ENCODE data around the gene ENTHD1.

Gene ENTHD1

GRCh38 chr22:39724857-39725256, 168.7 kb downstream of the ENTHD1 start:
- CTCF ChIA-PET: no interaction called here
- POLR2A ChIA-PET: no interaction called here

DNA sequence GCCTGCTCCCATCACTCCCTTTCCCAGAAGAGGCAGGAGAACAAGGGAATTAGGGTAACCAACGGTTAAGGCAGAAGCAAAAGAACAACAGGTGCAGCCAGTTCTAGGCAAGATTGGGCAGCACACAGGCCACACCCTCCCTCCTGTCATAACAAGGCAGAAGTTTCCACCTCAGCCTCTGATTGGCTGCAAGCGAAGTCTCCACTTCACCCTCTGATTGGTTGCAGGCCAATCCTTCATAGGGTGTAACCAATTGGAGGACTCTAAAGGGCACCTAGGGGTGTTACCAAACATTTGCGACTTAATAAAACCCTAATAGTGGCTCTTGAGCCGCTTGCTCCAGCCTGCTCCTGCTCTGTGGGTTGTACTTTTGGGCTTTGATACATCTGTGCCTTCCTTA, 169.2 kb downstream of the ENTHD1 start:
- CTCF ChIA-PET: no interaction called here
- no peak for TF ChIP-seq CTBP1 (IDR thresholded peaks at IDR 0.05; ENCODE audit: borderline replicate concordance)
- TF ChIP-seq PKNOX1 (IDR thresholded peaks at IDR 0.05): peak; percentile 93
- POLR2A ChIA-PET: no interaction called here
- no peak for DNase-seq (ENCODE audit: extremely low spot score)

More at GRCh38 chr22:39724857-39725256, 168.7 kb downstream of the ENTHD1 start:
- no peak for DNase-seq (ENCODE audit: extremely low spot score)
- no peak for TF ChIP-seq SUZ12 (IDR thresholded peaks at IDR 0.05)
- TF ChIP-seq PKNOX1 (IDR thresholded peaks at IDR 0.05): no peak
- no peak for TF ChIP-seq FOXA1 (IDR thresholded peaks at IDR 0.05)
- TF ChIP-seq TARDBP (IDR thresholded peaks at IDR 0.05): no peak
- no peak for TF ChIP-seq HDGF (IDR thresholded peaks at IDR 0.05; ENCODE audit: borderline replicate concordance)
- TF ChIP-seq SP1 (IDR thresholded peaks at IDR 0.05): no peak
- TF ChIP-seq ZNF384 (IDR thresholded peaks at IDR 0.05): no peak
- no peak for TF ChIP-seq LEF1 (IDR thresholded peaks at IDR 0.05; ENCODE audit: borderline replicate concordance)
- TF ChIP-seq NFRKB (IDR thresholded peaks at IDR 0.05): no peak
- no peak for TF ChIP-seq ELF4 (IDR thresholded peaks at IDR 0.05)
- TF ChIP-seq ARNT (IDR thresholded peaks at IDR 0.05): no peak
- no peak for TF ChIP-seq CTBP1 (IDR thresholded peaks at IDR 0.05; ENCODE audit: borderline replicate concordance)
- TF ChIP-seq FOXK2 (IDR thresholded peaks at IDR 0.05): no peak
- no peak for TF ChIP-seq BHLHE40 (IDR thresholded peaks at IDR 0.05; ENCODE audit: borderline replicate concordance)
- no peak for TF ChIP-seq FOXM1 (IDR thresholded peaks at IDR 0.05; ENCODE audit: borderline replicate concordance)
- TF ChIP-seq L3MBTL2 (conservative IDR thresholded peaks at IDR 0.05): no peak

GRCh38 chr22:39723899-39724351, 169.6 kb downstream of the ENTHD1 start:
- POLR2A ChIA-PET: no interaction called here
- no peak for DNase-seq (ENCODE audit: extremely low spot score)

GRCh38 chr22:39723463-39723862, 170.1 kb downstream of the ENTHD1 start:
- DNase-seq (ENCODE audit: extremely low spot score): no peak
- TF ChIP-seq ARNT (IDR thresholded peaks at IDR 0.05) (no peak), LEF1 (IDR thresholded peaks at IDR 0.05; ENCODE audit: borderline replicate concordance) (no peak), CTBP1 (IDR thresholded peaks at IDR 0.05; ENCODE audit: borderline replicate concordance) (no peak)
- POLR2A ChIA-PET: no interaction called here
- CTCF ChIA-PET: no interaction called here

More at GRCh38 chr22:39723899-39724351, 169.6 kb downstream of the ENTHD1 start:
- CTCF ChIA-PET: no interaction called here
- TF ChIP-seq NFRKB (IDR thresholded peaks at IDR 0.05) (no peak), HDGF (IDR thresholded peaks at IDR 0.05; ENCODE audit: borderline replicate concordance) (no peak), L3MBTL2 (conservative IDR thresholded peaks at IDR 0.05) (no peak), ARNT (IDR thresholded peaks at IDR 0.05) (no peak), SP1 (IDR thresholded peaks at IDR 0.05) (no peak), CTBP1 (IDR thresholded peaks at IDR 0.05; ENCODE audit: borderline replicate concordance) (no peak), ZNF384 (IDR thresholded peaks at IDR 0.05) (no peak), TARDBP (IDR thresholded peaks at IDR 0.05) (no peak), FOXM1 (IDR thresholded peaks at IDR 0.05; ENCODE audit: borderline replicate concordance) (no peak), PKNOX1 (IDR thresholded peaks at IDR 0.05) (no peak), FOXK2 (IDR thresholded peaks at IDR 0.05) (no peak), ELF4 (IDR thresholded peaks at IDR 0.05) (no peak), SUZ12 (IDR thresholded peaks at IDR 0.05) (no peak), FOXA1 (IDR thresholded peaks at IDR 0.05) (no peak), LEF1 (IDR thresholded peaks at IDR 0.05; ENCODE audit: borderline replicate concordance) (no peak)

DNA sequence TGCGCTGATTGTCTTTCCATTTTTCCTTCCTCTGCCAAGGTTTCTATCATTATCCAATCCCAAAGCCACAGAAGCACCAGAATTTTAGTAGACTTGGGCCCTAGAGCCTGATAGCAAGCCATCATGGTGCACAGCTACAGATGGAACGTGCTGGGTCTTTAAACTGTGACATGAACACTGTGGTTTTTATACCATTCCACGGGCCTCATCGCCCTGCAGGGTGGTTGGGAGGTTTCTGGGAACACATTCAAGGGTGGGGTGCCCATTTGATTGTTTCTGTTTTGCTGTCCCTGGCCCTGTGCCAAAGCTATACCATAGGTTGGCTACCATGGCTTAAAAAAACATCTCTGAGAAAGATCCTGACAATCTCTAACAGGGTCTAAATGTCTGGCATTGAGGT, 171.1 kb downstream of the ENTHD1 start:
- POLR2A ChIA-PET: no interaction called here
- DNase-seq (ENCODE audit: extremely low spot score): no peak
- TF ChIP-seq CTBP1 (IDR thresholded peaks at IDR 0.05; ENCODE audit: borderline replicate concordance): no peak
- no peak for TF ChIP-seq FOXA1 (IDR thresholded peaks at IDR 0.05)
- no peak for TF ChIP-seq FOXM1 (IDR thresholded peaks at IDR 0.05; ENCODE audit: borderline replicate concordance)
- TF ChIP-seq TARDBP (IDR thresholded peaks at IDR 0.05): no peak
- TF ChIP-seq PKNOX1 (IDR thresholded peaks at IDR 0.05): no peak
- CTCF ChIA-PET: no interaction called here

DNA sequence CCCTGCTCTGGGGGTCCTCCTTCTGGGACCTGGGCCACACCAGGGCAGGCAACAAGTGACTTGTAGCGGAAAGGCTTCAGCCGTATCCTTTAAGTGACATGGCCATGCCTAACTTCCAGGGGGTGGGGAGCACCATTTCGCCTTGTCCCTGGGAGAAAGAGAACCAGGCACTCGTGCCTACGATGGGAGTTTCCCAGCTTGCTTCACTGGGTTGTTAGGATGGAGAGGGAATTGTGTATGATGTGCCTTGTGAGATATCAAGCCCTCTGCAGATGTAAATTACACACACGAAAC, 171.6 kb downstream of the ENTHD1 start:
- no peak for DNase-seq (ENCODE audit: extremely low spot score)
- ChIA-PET CTCF (no interaction called here), POLR2A (no interaction called here)
- TF ChIP-seq BHLHE40 (IDR thresholded peaks at IDR 0.05; ENCODE audit: borderline replicate concordance): no peak

Data from HEK293T (cell line).